ENCODE data around the gene CACNA1E.

CACNA1E gene

DNA sequence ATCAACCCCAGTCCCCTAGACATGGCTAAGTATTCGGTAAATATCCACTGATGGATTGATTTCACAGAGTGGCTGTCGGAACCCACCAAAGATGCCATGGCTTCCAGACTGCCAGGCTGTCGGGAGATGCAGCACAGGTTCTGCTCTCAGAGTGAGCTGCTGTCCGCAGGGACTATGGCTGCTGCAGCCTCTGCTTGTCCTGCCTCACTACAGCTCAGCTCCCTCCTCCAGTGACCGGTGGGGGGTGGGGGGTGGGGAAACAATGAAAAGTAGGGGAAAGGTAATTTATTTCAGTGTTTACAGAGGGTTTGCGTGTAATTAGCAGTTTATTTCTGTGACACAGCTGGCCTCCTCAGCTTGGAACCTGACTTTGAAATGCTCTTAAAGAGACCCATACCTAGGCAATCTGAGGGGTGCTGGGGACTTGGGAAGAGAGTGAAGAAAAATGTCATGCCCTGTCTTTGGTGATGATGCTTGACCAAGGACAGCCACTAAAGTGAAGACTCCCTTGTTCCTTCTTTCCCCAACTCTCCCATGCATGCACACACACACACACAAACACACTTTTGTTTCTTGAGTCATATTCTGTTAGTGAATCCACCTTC is 109.0 kb downstream of the CACNA1E start:
- H3K9me3 ChIP-seq (ENCODE audit: control insufficient read depth, low read length): no peaks in the 10 kb centered on the region
- no peak overlapping the region for H3K9ac ChIP-seq
- H2AFZ ChIP-seq: no peak overlapping the region
- no peaks in the 10 kb centered on the region for H3K79me2 ChIP-seq
- TF ChIP-seq, protein P1, sequence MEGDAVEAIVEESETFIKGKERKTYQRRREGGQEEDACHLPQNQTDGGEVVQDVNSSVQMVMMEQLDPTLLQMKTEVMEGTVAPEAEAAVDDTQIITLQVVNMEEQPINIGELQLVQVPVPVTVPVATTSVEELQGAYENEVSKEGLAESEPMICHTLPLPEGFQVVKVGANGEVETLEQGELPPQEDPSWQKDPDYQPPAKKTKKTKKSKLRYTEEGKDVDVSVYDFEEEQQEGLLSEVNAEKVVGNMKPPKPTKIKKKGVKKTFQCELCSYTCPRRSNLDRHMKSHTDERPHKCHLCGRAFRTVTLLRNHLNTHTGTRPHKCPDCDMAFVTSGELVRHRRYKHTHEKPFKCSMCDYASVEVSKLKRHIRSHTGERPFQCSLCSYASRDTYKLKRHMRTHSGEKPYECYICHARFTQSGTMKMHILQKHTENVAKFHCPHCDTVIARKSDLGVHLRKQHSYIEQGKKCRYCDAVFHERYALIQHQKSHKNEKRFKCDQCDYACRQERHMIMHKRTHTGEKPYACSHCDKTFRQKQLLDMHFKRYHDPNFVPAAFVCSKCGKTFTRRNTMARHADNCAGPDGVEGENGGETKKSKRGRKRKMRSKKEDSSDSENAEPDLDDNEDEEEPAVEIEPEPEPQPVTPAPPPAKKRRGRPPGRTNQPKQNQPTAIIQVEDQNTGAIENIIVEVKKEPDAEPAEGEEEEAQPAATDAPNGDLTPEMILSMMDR (IDR thresholded peaks at IDR 0.05): no peak
- H3K4me1 ChIP-seq: no peaks in the 10 kb centered on the region
- H3K27ac ChIP-seq: no peak overlapping the region
- no peaks in the 10 kb centered on the region for H3K27me3 ChIP-seq (ENCODE audit: control insufficient read depth, insufficient read depth, low read length)
- no peak overlapping the region for H3K4me3 ChIP-seq (ENCODE audit: low read depth, low read length)
- H3K36me3 ChIP-seq (ENCODE audit: control insufficient read depth, insufficient read depth, low read length): no peaks in the 10 kb centered on the region
- no peak overlapping the region for H3K4me2 ChIP-seq (ENCODE audit: low read length)

DNA sequence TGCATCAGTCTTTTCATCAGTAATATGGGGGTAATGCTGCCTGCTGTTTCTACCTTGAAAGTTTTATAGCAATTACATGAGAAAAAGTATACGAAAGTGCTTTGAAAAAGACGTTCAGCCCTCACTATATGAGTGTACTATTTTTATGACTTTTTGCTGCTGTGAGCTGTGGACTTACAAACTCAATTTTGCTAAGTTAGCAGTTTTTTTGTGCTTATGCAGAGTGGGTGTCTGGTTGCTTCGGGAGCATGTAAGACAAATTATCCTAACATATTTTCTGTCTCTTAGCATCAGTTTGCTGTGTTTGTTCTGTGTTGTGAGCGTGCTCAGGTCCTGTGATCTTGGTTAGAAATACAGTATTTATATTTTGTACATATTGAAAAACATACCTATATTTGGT is 109.7 kb downstream of the CACNA1E start:
- H3K9me3 ChIP-seq (ENCODE audit: control insufficient read depth, low read length): no peaks in the 10 kb centered on the region
- no peaks in the 10 kb centered on the region for H3K79me2 ChIP-seq
- no peak overlapping the region for H3K4me3 ChIP-seq (ENCODE audit: low read depth, low read length)
- no peak overlapping the region for H2AFZ ChIP-seq
- no peak overlapping the region for H3K9ac ChIP-seq
- H3K4me2 ChIP-seq (ENCODE audit: low read length): no peak overlapping the region
- H3K36me3 ChIP-seq (ENCODE audit: control insufficient read depth, insufficient read depth, low read length): no peaks in the 10 kb centered on the region
- H3K4me1 ChIP-seq: no peaks in the 10 kb centered on the region
- TF ChIP-seq, protein P1 (IDR thresholded peaks at IDR 0.05): no peak
- H3K27ac ChIP-seq: no peak overlapping the region
- no peaks in the 10 kb centered on the region for H3K27me3 ChIP-seq (ENCODE audit: control insufficient read depth, insufficient read depth, low read length)

- H3K4me2 ChIP-seq (ENCODE audit: low read length): no peak overlapping the region
- no peaks in the 10 kb centered on the region for H3K79me2 ChIP-seq
- no peak overlapping the region for H3K9ac ChIP-seq
- no peaks in the 10 kb centered on the region for H3K9me3 ChIP-seq (ENCODE audit: control insufficient read depth, low read length)
- H3K4me1 ChIP-seq: no peaks in the 10 kb centered on the region
- no peaks in the 10 kb centered on the region for H3K36me3 ChIP-seq (ENCODE audit: control insufficient read depth, insufficient read depth, low read length)
- H3K27me3 ChIP-seq (ENCODE audit: control insufficient read depth, insufficient read depth, low read length): no peaks in the 10 kb centered on the region
- H2AFZ ChIP-seq: no peak overlapping the region
- H3K27ac ChIP-seq: no peak overlapping the region
- TF ChIP-seq, protein P1 (IDR thresholded peaks at IDR 0.05): no peak
- H3K4me3 ChIP-seq (ENCODE audit: low read depth, low read length): no peak overlapping the region
Measured at GRCh38 chr1:181594553-181594952, 111.2 kb downstream of the CACNA1E start.

DNA sequence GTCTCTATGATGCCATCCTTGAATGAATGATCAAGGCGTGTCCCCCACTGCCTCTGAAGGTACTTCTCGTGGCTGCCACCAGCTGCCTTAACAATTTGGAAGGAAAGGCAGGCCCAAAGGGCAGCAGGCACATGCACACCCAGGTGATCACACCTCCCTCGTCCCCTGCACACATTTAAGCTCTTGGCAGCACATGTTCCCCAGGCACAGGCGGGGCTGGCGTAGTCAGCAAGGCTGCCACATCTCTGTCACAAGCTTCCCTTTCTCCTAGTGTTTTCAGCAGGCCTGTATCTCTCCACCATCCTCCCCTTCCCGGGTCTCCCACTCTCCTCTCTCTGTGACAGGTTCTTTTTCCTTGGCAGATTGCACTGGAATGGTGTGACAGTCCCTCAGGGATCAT is 111.9 kb downstream of the CACNA1E start:
- Histone ChIP-seq H3K79me2 (no peaks in the 10 kb centered on the region), H3K27ac (no peak overlapping the region), H3K27me3 (ENCODE audit: control insufficient read depth, insufficient read depth, low read length) (no peaks in the 10 kb centered on the region), H3K4me3 (ENCODE audit: low read depth, low read length) (no peak overlapping the region), H2AFZ (no peak overlapping the region), H3K9me3 (ENCODE audit: control insufficient read depth, low read length) (no peaks in the 10 kb centered on the region), H3K9ac (no peak overlapping the region), H3K36me3 (ENCODE audit: control insufficient read depth, insufficient read depth, low read length) (no peaks in the 10 kb centered on the region), H3K4me2 (ENCODE audit: low read length) (no peak overlapping the region), H3K4me1 (no peaks in the 10 kb centered on the region)
- TF ChIP-seq, protein P1 (IDR thresholded peaks at IDR 0.05): no peak
